Measurements from ENCODE around the gene PIK3CD.

PIK3CD gene

DNA sequence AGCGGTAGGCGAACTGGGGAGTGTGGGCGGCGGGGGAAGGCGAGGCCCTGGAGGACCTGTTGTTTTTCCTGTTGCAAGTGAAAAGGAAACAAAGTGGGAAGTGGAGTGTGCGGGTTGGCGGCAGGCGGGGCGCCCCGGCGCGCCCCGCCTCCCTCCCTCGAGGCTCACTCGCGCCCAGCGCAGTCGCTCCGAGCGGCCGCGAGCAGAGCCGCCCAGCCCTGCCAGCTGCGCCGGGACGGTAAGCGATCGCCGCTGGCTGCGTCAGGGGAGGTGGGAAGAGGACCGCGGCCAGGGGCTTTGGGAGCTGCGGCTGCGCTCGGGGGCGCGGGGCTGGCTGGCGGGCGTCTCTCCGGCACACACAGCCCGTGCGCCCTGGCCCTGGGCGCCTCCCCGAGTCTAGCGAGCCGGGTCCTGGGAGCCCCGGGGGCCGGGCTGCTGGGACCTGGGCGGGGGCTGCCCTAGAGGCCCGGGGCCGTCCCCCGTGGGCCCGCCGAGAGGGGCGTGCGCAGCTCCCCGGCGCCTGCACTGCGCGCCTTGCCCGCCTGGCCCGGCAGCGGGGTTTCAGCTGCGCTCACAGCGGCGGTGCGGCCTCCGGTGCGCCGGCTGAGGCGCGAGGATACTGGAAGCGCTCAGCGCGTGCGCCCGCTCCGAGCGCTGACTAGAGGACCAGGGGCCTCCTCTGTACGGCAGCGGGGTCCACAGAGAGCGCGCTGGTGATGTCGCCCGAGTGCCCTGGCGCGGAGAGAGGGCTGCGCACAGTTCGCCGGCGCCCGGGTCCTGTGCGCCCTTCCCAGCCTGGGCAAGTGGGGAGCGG, at the start of gene PIK3CD:
Gene PIK3CD, plus strand, starts transcription at position 167 of the 814 bp plus-strand sequence. CDS start 58,725 bp downstream, outside the sequence.
- Histone ChIP-seq H3K27ac (peak within 1 kb of the TSS in 20 of 21 experiments; percentile 10 to 97 (median 83)), H3K4me3 (peak within 1 kb of the TSS; percentile 45 to 72 (median 64))

DNA sequence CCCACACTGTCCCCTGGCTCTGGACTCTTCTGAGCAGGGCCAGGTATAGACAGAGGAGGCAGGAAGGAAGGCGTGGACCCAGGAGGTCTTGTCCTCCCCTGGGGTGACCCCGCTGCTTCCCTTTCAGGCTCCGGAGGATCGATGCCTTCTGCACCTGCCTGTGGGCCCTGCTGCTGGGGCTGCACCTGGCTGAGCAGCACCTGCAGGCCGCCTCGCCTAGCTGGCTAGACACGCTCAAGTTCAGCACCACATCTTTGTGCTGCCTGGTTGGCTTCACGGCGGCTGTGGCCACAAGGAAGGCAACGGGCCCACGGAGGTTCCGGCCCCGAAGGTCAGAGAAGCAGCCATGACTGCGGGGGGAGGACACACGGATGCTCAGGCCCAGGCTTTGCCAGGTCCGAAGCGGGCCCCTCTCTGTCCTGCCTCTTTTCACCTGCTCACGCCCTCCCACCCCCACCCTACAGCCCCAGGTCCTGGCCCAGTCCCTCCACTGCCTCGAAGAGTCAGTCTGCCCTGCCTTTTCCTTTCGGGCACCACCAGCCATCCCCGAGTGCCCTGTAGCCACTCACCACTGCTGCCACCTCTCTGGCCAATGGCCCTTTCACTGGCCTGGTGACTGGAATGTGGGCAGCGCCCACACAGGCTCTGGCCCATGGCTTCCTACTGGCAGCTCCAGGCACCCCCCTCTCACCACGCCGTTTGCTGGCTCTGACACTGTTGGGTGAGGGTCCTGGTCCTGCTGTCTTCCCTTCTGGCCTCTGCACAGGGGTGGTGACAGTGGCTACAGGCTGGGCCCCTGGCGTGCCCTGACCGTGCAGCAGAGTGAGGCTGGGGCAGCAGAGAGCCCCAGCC, 49.4 kb upstream of the PIK3CD start:
- Histone ChIP-seq H3K4me3 (no peak overlapping the region), H3K27ac (no peak overlapping the region)

DNA sequence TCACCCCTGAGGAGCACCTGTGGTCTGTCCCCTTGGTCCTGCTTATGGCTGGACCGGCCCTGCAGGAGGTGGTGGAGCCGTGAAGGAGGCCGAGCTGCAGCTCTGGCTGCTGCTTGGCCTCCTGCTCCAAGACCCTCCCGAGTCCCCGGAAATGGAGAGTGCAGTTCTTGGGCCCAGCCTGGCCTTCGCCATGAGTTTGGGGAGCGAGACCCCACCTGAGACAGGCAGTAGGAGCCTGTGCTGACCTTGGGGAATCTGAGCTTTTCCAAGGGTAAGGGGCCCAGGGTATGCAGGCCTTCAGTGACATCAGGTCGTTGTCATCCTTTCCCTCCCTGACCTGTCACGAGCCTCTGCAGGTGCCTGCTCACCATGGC, 48.8 kb upstream of the PIK3CD start:
- H3K4me3 ChIP-seq = no peak overlapping the region
- H3K27ac ChIP-seq = no peak overlapping the region

DNA sequence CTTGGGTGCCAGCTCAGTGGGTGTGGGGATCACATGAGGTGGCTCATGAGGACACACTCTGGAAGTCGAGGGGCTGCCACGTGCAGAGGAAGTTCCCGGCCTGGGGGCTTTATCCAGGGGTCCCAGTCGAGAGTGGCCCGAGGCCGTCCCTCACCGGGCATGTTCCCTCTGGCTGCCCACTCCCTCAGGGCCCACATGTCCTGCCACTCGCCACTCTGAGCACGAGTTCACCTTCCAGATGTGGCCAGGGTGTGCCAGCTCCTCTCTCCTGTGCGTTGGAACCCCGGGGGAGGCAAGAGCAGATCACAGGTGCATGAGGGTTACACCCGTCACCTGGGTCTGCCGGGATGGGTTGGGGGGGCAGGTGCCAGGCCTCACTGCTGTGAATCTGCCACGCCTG, 48.2 kb upstream of the PIK3CD start:
- H3K4me3 ChIP-seq = no peak overlapping the region
- no peak overlapping the region for H3K27ac ChIP-seq

DNA sequence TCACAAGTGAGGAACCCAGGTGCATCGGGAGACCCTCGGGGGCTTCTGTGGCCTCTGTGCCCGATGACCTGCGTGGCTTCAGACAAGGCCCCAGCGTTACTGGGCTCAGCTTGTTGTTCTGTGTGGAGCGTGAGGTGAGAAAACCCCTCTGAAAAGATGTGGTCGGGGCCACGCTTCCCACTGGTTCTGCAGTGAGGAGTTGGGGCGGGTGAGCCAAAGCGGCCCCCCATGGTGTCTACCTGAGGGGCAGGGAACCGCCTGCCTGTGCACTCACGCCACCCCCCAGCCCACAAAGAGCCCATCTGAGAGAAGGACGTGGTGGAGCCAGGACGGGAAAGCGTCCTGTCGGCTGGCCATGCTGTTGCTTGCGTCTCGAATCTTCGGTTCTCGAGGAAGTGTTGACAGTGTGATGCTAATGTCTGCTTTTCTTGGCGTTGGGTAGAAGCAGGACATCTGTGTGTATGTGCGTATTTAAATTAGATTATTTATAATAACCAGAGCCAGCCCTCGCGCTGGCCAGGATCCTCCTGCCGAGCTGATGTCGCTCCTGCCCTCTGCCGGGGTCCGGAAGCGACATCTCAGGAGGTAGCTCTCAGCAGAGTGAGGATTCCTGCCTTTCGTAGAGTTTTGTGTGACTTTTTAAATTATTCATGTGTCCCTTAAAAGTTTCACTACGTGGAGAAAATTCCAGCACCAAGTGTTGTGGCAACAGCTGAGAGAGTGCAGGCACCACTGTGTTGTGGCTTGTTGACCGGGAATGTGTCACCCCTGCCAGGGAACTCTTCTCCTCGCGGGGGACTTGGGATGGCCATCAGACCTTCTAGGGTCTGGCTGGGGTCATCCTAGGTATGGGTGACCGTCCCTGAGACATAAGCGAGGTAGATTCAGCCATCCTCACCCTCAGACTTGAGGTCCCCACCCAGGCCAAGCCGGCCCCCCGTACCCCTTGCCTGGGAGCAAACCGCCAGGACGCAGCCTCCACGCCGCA, 47.5 kb upstream of the PIK3CD start:
- no peak overlapping the region for H3K4me3 ChIP-seq
- H3K27ac ChIP-seq = no peak overlapping the region

DNA sequence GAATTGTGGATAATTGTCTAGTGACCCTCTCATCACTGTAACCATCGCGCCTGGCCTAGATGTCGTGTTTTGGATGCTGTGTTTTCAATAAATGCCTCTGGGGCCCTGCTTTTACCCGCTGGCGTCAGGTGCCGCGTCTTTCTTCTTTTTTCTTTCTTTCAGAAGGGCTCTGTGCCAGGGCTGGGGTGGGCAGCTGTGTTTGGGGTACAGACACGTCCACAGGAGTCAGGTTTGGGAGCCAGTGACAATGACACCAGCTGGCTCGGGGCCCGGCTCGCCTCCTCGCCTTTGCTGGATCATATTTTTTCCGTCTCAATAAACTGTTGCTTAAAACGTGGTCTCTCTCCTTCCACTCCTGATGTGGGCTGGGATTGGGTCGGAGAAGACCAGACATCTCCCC, 46.7 kb upstream of the PIK3CD start:
- no peak overlapping the region for H3K27ac ChIP-seq

DNA sequence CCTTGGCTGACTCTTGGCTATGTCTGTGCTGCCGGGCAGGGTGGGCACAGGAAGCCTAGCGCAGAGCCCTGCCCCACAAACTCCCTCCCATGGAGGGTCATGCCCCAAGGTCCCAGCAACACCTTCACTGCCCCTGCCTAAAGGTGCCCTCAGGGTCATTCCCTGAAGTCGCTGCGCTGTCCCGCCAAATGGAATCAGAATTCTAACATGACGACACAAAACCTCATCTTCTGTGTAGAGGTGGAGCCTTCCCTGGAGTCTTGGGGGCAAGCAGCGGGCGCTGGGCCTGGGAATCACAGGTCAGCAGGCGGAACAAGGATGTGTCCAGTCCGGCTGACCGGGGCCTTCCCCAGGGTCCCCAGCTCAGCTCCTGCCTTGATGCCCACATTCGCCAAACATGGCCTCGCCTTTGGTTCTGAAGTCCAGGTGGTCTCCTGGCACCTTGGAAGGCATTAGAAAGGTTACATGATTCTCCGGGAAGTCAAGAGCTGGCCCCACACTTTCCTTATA, 45.5 kb upstream of the PIK3CD start:
- H3K27ac ChIP-seq = no peak overlapping the region
- no peak overlapping the region for H3K4me3 ChIP-seq

More for the DNA sequence above, 46.7 kb upstream of the PIK3CD start:
- H3K4me3 ChIP-seq = no peak overlapping the region

DNA sequence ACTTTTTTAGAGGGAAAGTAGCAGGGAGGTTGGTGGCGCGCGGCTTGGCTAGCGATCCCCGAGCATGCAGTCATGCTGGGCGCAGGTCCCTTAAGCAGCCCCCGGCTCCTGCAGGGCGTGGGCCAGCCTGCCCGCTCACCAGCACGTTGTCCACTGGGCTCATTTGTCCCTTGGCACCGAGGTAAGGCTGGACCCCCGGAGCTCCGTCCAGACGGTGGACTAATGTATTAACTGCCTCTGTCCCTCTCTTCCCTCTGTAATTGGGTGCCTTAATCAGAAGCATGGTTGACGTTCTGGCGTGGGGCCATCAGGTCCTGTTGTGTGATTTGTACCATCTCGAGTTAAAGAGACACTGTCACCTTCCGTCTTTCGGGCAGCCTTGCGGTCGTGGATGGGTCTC, 45.1 kb upstream of the PIK3CD start:
- Histone ChIP-seq H3K27ac (no peak overlapping the region), H3K4me3 (no peak overlapping the region)

DNA sequence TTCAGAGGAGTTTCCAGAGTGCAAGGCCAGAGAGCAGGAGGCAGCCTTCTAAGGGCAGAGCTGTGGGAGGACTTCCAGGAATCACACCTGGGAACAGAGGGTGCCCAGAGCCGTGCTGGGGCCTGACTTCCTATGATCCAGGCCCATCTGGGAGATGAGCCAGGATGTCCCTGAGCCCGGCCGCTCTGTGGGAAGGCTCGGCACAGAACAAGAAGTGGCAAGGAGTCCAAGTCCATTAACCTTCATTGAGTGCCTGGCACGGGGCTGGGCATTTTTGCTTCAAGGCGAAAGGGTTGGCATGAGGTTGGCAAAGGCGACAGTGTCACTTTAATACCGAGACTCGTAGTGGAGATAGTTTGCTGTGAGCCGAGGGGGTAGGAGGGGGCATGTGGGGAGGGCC, 44.6 kb upstream of the PIK3CD start:
- no peak overlapping the region for H3K27ac ChIP-seq
- no peak overlapping the region for H3K4me3 ChIP-seq

DNA sequence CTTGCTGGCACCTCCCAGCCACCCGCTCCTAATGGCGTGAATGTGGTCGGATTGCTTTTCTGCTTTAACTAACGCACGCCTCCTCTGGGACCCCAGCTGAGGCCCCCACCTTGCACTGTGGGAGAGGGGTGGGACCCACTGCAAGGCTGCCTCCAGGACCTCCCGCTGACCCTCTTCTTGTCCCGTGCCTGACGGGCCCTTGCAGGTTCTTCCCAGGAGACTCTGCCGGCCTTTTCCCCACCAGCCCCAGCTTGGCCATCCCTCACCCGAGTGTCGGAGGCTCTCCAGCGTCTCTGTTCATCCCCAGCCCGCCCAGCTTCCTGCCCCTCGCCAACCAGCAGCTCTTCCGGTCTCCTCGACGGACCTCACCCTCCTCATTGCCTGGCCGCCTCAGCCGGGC, 44.2 kb upstream of the PIK3CD start:
- no peak overlapping the region for H3K4me3 ChIP-seq
- H3K27ac ChIP-seq = no peak overlapping the region

DNA sequence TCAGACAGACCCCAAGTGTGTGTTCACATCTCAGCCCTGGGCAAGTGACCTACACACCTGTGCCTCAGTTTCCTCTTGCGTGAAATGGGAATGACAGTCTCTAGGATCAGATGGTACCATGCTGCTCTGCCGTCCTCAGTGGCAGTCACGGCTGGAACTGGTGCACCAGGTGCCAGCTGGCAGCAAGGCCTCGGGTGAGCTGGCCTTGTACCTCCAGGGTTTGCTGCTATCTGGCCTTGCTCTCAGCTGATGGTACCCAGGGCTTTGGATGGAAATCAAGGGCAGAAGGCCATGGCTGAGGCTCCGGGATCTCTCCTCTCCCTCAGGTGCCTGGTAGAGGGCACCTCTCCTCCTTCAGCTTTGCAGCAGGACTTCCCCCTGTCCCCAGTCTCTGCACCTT, 41.5 kb upstream of the PIK3CD start:
- Histone ChIP-seq H3K27ac (no peak overlapping the region), H3K4me3 (no peak overlapping the region)

DNA sequence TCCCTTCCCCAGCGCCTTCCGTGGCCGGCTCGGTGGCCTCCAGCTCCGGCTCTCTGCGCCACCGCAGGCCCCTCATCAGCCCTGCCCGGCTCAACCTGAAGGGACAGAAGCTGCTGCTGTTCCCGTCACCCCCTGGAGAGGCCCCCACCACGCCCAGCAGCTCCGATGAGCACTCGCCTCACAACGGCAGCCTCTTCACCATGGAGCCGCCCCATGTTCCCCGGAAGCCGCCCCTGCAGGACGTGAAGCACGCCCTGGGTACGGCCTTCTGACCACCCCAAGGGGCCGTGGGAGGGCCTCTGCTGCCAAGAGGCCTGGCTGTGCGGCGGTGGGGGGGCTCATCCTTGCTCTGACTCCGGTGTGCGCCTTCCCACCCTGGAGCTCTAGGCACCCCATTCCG, 41.0 kb upstream of the PIK3CD start:
- Histone ChIP-seq H3K4me3 (no peak overlapping the region), H3K27ac (no peak overlapping the region)

DNA sequence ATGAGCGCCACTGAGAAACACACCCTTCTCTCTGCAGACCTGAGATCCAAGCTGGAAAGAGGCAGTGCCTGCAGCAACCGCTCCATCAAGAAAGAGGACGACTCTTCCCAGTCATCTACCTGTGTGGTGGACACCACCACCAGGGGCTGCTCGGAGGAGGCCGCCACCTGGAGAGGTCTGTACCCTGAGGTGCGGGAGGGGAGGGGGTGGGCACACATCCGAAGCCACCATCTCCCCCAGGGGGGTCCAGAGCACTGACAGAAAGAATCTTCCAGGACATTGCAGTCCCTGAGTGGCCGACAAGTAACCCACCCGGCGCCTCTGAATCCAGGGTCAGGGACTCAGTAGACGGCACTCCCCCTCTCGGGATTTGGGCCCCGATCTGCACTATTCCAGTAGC, 39.8 kb upstream of the PIK3CD start:
- Histone ChIP-seq H3K4me3 (no peak overlapping the region), H3K27ac (no peak overlapping the region)

DNA sequence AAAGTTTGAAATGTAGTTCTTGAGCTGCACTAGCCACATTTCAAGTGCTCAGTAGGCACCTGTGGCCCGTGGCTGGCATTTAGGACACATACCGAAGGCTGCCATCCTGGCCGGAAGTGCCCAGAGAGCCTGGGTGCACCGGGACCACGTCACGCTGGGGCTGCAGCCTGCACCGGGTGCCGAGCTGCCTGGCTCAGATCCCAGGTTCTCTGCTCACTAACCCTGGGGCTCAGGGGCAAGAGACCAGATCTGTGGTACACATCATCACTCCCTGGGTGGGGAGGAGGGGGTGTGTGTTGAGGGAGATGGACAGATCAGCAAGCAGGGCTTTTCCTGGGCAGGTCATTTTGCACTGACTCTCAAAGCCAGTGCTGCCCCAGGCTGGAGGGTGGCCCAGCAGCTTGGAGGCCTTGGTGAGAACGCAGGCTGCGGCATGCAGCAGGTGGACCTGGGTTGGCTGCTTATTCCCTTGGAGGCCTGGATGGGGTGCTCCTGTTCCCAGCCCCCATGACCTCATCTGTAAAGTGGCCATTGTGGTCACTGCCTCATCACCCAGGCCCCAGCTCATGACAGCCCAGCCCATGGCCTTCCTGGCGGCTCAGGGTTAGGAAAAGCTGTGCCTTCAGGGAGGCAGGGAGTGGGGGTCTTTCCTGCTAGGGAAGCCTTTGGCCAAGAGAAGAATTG, 39.2 kb upstream of the PIK3CD start:
- Histone ChIP-seq H3K27ac (no peak overlapping the region), H3K4me3 (no peak overlapping the region)

DNA sequence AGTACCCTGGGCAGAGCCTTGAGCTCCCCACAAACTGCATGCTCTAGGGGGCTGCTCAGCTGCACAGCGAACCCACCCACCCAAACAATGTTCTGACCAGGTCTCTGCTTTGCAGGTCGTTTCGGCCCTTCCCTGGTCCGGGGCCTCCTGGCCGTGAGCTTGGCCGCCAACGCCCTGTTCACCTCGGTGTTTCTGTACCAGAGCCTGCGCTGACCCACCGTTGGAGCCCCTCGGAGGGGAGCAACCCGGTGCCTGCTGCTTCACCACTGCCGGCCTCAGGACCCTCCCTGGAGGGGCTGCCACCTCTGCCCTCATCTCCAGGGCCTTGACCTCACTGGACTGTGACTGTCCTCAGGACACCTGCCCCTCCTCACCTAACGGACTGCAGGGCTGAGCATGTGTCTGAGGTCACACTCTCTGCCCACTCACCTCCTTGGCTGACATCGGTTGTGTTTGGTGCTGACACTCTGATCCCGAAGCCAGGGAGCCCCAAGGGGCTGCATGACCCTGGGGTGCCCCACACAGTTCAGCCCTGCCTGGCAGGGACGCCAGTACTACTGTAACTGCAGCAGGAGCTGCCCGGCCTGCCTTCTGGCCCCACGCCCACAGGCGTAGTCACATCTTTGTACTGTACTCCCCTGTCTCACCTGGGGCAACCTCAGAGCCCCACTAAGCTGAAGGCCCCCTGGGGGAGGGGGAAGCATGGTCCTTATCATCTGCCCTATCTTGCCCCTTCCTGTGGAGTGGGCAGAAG, 38.5 kb upstream of the PIK3CD start:
- Histone ChIP-seq H3K4me3 (no peak overlapping the region), H3K27ac (no peak overlapping the region)

DNA sequence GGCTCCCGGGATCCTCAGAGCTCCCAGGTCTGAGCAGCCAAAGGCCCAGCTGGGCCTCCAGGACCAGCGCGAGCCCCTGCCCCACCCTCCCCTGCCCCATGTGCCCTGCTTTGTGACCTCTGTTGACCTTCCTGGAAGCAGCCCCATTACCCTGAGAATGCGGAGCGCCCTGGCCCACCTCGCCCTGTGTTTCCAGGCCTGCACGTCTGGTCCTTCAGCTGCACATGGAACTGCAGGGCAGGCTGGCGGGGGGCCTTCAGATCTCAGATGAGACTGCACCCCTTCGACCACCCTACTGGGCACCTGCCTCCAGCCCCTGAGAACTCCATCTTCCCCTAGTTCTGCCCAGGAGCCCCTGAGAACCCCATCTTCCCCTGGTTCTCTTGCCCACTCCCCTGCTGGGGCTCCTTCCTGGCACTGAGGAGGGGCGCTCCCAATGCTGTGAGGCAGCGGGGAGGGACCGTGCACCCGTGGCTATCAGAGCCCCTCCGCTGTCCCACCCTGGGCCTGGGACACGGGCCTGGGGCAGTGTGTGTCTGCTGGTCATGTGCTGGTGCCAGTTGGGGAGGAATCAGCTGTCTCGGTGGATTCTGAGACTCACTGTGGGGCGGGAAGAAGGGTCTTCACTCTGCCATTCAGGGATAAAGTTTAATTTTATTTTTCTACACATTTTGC, 37.8 kb upstream of the PIK3CD start:
- Histone ChIP-seq H3K4me3 (no peak overlapping the region), H3K27ac (no peak overlapping the region)

DNA sequence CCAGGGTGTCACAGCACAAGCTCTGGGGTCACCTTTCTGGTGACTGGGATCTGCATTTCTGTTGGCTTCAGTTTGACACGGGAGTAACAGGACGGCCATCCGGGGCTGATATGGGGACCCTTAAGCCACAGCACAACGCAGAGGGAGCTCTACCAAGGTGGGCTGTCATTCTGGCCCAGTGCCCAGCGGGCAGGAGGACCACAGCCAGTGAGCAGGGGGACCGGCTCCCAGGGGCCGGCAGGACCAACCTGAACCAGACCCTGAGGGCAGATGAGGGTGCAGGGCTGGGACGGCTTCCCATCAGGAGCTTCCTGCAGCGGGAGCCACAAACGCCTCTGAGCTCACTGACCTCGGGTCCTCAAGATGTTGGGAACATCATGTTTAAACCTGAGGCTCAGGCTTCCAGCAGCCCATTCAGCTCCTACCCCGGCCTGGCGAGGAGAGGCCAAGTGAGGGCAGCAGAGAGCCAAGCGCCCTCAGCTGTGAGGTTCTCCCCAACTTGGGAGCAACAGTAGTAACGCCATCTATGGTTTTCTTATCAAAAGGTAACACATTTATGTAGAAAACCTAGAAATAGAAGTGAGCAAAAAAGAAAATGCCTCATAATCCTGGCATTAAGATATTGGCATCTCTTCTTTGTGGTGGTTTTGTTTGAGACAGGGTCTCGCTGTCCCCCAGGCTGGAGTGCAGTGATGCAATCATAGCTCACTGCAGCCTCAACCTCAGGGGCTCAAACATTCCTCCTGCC, 36.0 kb upstream of the PIK3CD start:
- Histone ChIP-seq H3K27ac (no peak overlapping the region), H3K4me3 (no peak overlapping the region)

All from skin epidermis (tissue), 12 donors.